SU-DHL-6 (cell line): ENCODE measurements around the gene FHAD1.

Experiments used
- H2AFZ ChIP-seq: fragments of 200-600 bp; sonication (generic); 2 replicates; pipeline ENCODE4 v1.6.1; 2014; ENCODE audit warnings: low read depth, mild to moderate bottlenecking, moderate library complexity, mixed read lengths, antibody characterized with exemption, low read length; ENCODE audit not compliant: severe bottlenecking
- H3F3A ChIP-seq: fragments of 200-600 bp; shearing (Covaris generic); 2 replicates; pipeline ENCODE4 v1.6.0; 2016; ENCODE audit warnings: antibody characterized with exemption, mild to moderate bottlenecking; ENCODE audit not compliant: insufficient read depth
- H3K27ac ChIP-seq: fragments of 200-600 bp; sonication (generic); 2 replicates; pipeline ENCODE4 v1.5.1; 2016; ENCODE audit warnings: low read depth, mild to moderate bottlenecking, low read length, moderate library complexity, mixed read lengths
- H3K27me3 ChIP-seq: fragments of 200-600 bp; sonication (generic), shearing (Covaris generic); 2 replicates; pipeline ENCODE4 v1.6.0; 2014; ENCODE audit warnings: mild to moderate bottlenecking, low read length
- H3K36me3 ChIP-seq: fragments of 200-600 bp; sonication (generic); 2 replicates; pipeline ENCODE4 v1.6.1; 2014; ENCODE audit warnings: mild to moderate bottlenecking, low read length, mixed read lengths
- H3K4me2 ChIP-seq: fragments of 300-600, 200-600 bp; shearing (Covaris generic), sonication (generic); 2 replicates; pipeline ENCODE4 v1.6.0; 2014; ENCODE audit warnings: low read length, low read depth, mild to moderate bottlenecking; ENCODE audit not compliant: poor library complexity, severe bottlenecking
- H3K4me3 ChIP-seq: fragments of 200-600 bp; sonication (generic); 2 replicates; pipeline ENCODE4 v1.5.1; 2014; ENCODE audit warnings: antibody characterized with exemption, low read length, mild to moderate bottlenecking, mixed read lengths; ENCODE audit not compliant: insufficient read depth, poor library complexity, severe bottlenecking
- H3K79me2 ChIP-seq: fragments of 200-600 bp; sonication (generic); 2 replicates; pipeline ENCODE4 v1.6.1; 2014; ENCODE audit warnings: mild to moderate bottlenecking, low read length, moderate library complexity; ENCODE audit not compliant: insufficient read depth
- H3K9ac ChIP-seq: fragments of 200-600 bp; sonication (generic); 2 replicates; pipeline ENCODE4 v1.7.0; 2014; ENCODE audit warnings: mild to moderate bottlenecking, low read length
- H3K9me2 ChIP-seq: fragments of 200-600 bp; sonication (generic); replicated peaks from 2 replicates; pipeline ENCODE4 v1.6.1; 2014; ENCODE audit warnings: low read length; ENCODE audit not compliant: insufficient read depth
- H3K9me3 ChIP-seq: fragments of 200-600 bp; sonication (generic); 2 replicates; pipeline ENCODE4 v1.6.1; 2014; ENCODE audit warnings: low read length, mixed read lengths; ENCODE audit not compliant: insufficient read depth
- H4K20me1 ChIP-seq: fragments of 200-600 bp; sonication (generic); 2 replicates; pipeline ENCODE4 v1.6.1; 2014; ENCODE audit warnings: low read depth, mild to moderate bottlenecking, antibody characterized with exemption, low read length, moderate library complexity, mixed read lengths
- CTCF ChIP-seq: fragments of 200-600 bp; sonication (generic); IDR thresholded peaks from one replicate; pipeline ENCODE4 v1.5.1; 2017; ENCODE audit warnings: antibody characterized with exemption, mild to moderate bottlenecking, low read length, moderate library complexity; ENCODE audit not compliant: insufficient read depth, poor library complexity, severe bottlenecking
- EZH2phosphoT487 ChIP-seq: fragments of 200-600 bp; sonication (generic), shearing (Covaris generic); conservative IDR thresholded peaks from 2 replicates; pipeline ENCODE4 v1.6.1; 2018; ENCODE audit warnings: mild to moderate bottlenecking, antibody characterized with exemption, low read length, moderate library complexity, mixed read lengths

FHAD1 gene

GRCh38 chr1:15205586-15206346, 41.3 kb upstream of the FHAD1 start:
- no peak overlapping the region for H3K4me3 ChIP-seq

GRCh38 chr1:15206418-15207030, 40.5 kb upstream of the FHAD1 start:
- Histone ChIP-seq H3F3A (no peaks in the 10 kb centered on the region), H3K4me3 (no peak overlapping the region), H3K4me2 (no peak overlapping the region), H3K27me3 (no peaks in the 10 kb centered on the region), H3K9ac (no peak overlapping the region), H3K36me3 (no peaks in the 10 kb centered on the region), H3K79me2 (no peaks in the 10 kb centered on the region), H3K9me3 (no peaks in the 10 kb centered on the region), H2AFZ (no peak overlapping the region), H4K20me1 (no peaks in the 10 kb centered on the region), H3K9me2 (no peaks in the 10 kb centered on the region), H3K27ac (no peak overlapping the region)
- TF ChIP-seq EZH2phosphoT487 (no peak), CTCF (no peak)

More at GRCh38 chr1:15205586-15206346, 41.3 kb upstream of the FHAD1 start:
- no peak overlapping the region for H2AFZ ChIP-seq
- no peaks in the 10 kb centered on the region for H3F3A ChIP-seq
- H3K79me2 ChIP-seq = no peaks in the 10 kb centered on the region
- no peaks in the 10 kb centered on the region for H3K36me3 ChIP-seq
- H3K4me2 ChIP-seq = no peak overlapping the region
- no peaks in the 10 kb centered on the region for H4K20me1 ChIP-seq
- H3K27me3 ChIP-seq = no peaks in the 10 kb centered on the region
- no peaks in the 10 kb centered on the region for H3K9me2 ChIP-seq
- H3K9me3 ChIP-seq = no peaks in the 10 kb centered on the region
- TF ChIP-seq EZH2phosphoT487 = no peak
- no peak for TF ChIP-seq CTCF
- no peak overlapping the region for H3K27ac ChIP-seq
- no peak overlapping the region for H3K9ac ChIP-seq

- Histone ChIP-seq H3K27me3 (no peaks in the 10 kb centered on the region), H3K79me2 (no peaks in the 10 kb centered on the region), H3F3A (no peaks in the 10 kb centered on the region), H2AFZ (no peak overlapping the region), H3K9me2 (no peaks in the 10 kb centered on the region), H3K9ac (no peak overlapping the region), H3K9me3 (no peaks in the 10 kb centered on the region), H3K4me2 (no peak overlapping the region), H3K27ac (no peak overlapping the region), H3K36me3 (no peaks in the 10 kb centered on the region), H3K4me3 (no peak overlapping the region), H4K20me1 (no peaks in the 10 kb centered on the region)
- TF ChIP-seq CTCF (no peak), EZH2phosphoT487 (no peak)
These were observed 39.8 kb upstream of the FHAD1 start for GRCh38 chr1:15207031-15207828.
